Posterior cingulate gyrus (tissue), 11 donors: ENCODE data around the gene EPS15.
"Not testable (repeated sequence)": the region's sequence is repeated elsewhere in the genome, so short reads cannot be mapped to it uniquely, and the experiment has no call there.

Experiments used
- DNase-seq, 10 donors: peaks; one replicate each; pipeline versions ENCODE4 v3.0.0 to v3.0.0-alpha.2; 2020 to 2021; ENCODE audit warnings: mixed read lengths in 3 of 10
- intact Hi-C: fragments of 100-400 bp; cut with DNase I; formaldehyde crosslinking; loops from one replicate; pipeline ENCODE4 v1.15.1; 2023

EPS15 gene

DNA sequence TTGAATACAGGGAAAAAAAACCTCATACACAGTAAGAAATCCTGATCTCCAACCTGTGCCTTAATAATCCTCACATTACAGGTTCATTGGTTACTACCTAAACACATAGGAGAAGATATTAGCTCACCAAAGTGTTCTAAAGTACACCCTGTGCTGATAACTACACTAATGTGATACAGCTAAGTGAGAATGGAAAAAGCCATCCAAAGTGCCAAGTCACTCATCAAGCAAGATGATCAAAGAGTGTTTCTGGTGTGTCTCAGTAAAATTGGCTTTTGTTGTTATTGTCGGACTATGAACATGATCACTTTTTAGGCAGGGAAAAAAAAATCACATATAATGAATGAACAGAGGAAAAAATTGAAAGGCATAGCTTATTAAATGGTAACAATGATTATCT, 31.4 kb downstream of the EPS15 start:
- DNase-seq: no peak
- intact Hi-C loops: no loop called here

DNA sequence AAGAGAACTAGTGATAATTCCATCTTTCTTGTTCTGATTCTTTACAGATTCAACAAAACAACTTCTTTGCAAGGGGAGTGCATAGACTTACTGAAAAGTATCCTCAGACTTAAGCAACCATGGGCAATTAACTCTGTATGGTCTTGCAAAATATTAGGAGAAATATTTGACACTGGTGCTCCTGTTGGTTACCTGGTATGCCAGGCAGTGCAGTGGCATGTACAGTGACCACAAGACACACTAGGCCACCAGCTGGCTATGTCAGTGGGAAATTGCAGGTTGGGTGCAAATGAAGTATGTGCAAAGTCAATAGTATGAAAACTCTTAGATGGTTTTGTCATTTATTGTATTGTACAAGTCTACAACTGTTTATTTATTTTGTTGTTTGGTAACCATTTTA, 34.5 kb downstream of the EPS15 start:
- no peak for DNase-seq
- intact Hi-C loops: no loop called here

- DNase-seq: no peak
- intact Hi-C loops: no loop called here
Observed at GRCh38 chr1:51482881-51483280, 36.2 kb downstream of the EPS15 start.

GRCh38 chr1:51474832-51475620, 44.0 kb downstream of the EPS15 start:
- intact Hi-C loops, DNase-seq: not testable (repeated sequence)

- DNase-seq: no peak
- intact Hi-C loops: no loop called here
Observed at GRCh38 chr1:51473331-51474115, 45.5 kb downstream of the EPS15 start.

DNA sequence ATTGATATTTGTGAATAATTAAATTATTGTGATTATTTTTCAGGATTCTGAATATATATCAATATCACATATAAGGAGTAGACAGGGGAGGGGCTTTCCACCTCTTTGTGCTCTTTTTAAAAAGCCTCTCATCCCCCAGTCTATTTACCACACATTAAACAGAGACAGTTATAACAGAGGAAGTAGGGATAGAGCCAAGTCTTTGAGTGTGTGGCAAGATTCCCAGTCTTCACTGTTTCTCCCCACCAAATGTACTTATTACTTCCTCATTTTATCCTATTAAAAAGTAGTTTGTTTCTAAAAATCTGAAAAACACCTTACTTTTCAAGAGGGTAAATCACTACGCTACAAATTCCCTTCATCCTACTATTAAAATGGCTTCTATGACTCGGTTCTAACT, 46.7 kb downstream of the EPS15 start:
- intact Hi-C loops: no loop called here

GRCh38 chr1:51469518-51469917, 49.5 kb downstream of the EPS15 start:
- no peak for DNase-seq
- intact Hi-C loops: no loop called here

More for the DNA sequence above, 46.7 kb downstream of the EPS15 start:
- no peak for DNase-seq

DNA sequence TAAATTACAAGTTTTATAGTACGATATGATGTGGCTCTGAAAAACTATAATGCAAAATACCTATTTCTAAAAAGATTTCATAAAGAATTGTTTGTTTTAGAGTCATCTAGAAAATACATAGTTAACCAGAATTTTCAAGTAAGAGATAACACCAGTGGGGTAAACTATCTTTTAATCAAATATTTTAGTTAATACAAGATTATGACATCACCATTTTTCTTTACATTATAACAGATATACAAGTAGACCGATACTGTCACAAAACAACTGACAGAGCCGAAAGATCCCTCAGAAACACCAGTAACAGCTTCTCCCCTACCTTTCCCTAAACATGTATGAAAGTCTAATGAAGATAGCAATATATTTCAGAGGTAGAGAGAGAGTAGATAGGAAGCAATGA, 54.2 kb downstream of the EPS15 start:
- no peak for DNase-seq
- intact Hi-C loops: no loop called here

DNA sequence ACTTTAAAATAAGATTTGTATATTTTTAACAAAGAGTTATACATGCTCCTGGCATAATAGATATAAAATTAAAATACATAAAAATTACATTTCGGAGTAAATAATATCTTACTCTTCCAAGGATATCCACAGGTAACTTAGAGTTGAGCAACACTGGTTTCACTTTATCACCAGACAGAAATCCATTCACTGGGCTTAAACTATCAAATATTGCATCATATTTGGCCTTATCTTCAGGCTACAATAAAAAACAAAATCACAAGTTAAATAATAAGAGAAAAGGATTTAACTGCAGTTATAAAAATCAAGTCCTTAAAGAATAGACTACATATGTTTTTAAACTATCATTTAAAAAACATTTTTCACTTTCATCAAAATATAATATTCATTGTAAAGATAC, 55.5 kb downstream of the EPS15 start:
- intact Hi-C loops: no loop called here
- DNase-seq: no peak

- intact Hi-C loops, DNase-seq: not testable (repeated sequence)
Observed at GRCh38 chr1:51462289-51462688, 56.8 kb downstream of the EPS15 start.

DNA sequence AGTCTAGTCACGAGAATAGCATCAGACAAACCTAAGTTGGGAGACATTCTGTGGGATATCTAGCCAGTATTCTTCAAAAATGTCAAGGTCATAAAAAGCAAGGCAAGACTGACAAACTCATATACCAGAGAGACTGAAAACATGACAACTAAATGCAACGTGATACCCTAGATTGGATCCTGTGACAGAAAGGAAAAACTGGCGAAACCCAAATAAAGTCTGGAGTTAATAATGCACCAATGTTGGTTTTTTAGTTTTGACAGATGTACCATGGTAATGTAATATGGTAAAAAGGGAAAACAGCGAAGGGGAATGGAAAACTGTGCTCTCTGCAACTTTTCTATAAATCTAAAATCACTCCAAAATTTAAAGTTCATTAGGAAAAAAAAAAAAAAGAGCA, 64.5 kb downstream of the EPS15 start:
- intact Hi-C loops: no loop called here
- DNase-seq: no peak

DNA sequence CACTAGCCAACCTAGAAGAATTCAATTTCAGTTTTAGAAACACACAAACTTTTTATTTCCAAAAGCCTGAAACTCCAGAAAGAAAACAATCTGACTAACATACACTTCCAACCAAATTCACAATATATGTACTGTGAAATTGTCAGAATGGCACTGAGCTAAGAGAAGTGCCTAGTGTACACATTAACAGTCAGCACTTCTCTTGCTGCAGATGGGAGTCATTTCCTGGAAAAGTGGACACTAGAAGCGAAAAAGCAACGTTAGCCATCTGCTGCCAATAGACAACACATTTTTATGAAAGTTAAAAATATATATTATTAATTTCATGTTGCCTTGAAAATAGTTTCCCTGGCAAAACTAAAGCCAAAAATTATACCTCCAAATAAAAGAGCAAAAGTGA, 66.1 kb downstream of the EPS15 start:
- no peak for DNase-seq
- intact Hi-C loops: no loop called here

- intact Hi-C loops, DNase-seq: not testable (repeated sequence)
Observed at GRCh38 chr1:51448844-51449454, 70.1 kb downstream of the EPS15 start.

- intact Hi-C loops: no loop called here
- DNase-seq: no peak
Observed at GRCh38 chr1:51445351-51446090, 73.5 kb downstream of the EPS15 start.

DNA sequence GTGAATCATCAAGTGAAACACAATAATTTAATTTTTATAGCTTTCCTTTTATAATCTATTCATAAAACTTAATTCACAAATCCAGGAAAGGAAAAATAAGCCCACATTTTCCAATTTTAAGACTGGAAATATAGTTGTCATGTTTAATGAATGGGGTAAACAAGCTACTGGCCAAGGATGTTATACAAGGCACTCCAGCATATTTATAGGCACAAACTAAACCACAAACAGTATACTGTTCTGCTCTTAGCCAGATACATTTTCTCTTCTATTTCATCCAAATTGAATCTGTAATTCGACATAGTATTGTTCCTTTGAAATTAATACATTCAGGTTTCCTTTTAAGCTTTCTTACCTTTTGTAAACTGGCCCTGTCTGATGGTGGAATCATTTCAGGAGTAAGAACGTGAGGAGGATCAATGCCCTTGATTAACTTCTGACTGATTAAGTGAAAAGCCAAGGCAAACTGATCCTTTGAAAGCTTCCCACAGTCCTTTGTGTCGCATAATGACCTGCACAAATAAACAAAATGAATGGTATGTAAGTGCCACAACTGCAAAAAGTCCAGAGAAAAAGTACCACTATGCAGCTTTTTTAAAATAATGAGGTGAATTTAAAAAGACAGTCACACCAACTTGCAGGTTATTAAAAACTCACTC, 74.4 kb downstream of the EPS15 start:
- intact Hi-C loops: no loop called here
- DNase-seq: no peak

DNA sequence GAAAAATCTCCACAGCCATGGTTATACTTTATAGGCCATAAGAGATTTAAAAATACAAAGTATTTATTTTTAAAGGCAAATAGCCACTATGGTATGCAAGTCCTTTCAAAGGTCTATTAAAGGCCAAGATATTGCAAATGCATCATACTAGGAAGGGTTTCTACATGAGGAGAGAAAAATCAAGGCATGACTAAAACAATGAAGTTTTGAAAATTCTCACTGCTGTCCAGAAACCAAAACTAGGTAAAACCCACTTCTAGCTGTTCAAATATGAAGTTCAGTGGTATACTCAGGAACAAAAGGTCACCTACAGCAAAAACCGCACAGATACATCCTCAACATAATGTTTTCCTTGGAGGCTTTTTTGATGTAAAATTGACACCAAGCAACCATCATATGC, 75.0 kb downstream of the EPS15 start:
- intact Hi-C loops: no loop called here
- DNase-seq: no peak

- intact Hi-C loops: no loop called here
- DNase-seq: no peak
Observed at GRCh38 chr1:51443555-51443954, 75.5 kb downstream of the EPS15 start.

DNA sequence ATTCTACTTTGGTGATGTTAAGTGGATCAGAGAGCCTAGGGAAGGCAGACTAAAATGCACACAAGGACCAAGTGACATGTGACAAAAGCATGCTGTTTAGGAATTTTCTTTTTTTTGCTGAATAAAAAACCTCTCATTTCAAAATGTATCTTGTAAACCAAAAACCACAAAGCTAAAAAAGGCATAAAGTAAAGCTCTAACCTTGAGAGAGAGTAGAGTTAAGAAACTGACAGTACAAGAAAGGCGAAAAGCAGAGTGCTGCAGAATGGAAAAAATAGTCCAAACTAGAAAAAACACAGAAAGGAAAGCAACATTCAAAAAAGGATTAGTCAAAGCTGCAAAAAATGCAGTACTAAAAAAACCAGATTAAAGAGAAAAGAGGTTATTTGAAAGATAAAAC, 76.5 kb downstream of the EPS15 start:
- no peak for DNase-seq
- intact Hi-C loops: no loop called here

DNA sequence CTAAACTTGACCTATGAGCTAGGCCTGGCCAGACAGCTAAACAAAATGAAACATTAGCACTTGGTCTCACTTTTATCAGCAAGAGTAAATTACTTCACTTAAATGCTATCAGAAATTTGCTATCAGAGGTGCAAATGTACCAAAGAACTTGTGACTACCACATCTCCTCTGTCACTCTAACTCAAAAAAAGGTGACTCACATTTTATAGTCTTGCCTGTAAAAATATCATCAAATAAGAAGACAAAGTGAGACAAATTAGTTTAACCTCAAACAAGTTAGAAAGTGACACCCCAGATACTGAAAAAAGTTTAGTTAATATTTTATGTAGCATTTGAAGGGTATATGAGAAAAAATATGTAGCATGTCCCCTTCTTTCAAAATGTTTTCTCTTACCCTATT, 76.9 kb downstream of the EPS15 start:
- intact Hi-C loops: no loop called here
- no peak for DNase-seq

GRCh38 chr1:51439895-51440294, 79.2 kb downstream of the EPS15 start:
- DNase-seq: no peak
- intact Hi-C loops: no loop called here
